NCI-H187 treated with DMSO at 0.1 percent for 48 hours (cell line): ENCODE measurements around the gene FRAS1.

ENCODE experiments used
- DNase-seq: peaks from one replicate; lab custom pipeline; 2025; lab: John Stamatoyannopoulos, UW

Gene FRAS1

GRCh38 chr4:78584863-78585547, 527.9 kb downstream of the FRAS1 start:
- DNase-seq: no peak

GRCh38 chr4:78585633-78586032, 528.5 kb downstream of the FRAS1 start:
- no peak for DNase-seq

GRCh38 chr4:78588894-78589545, 531.9 kb downstream of the FRAS1 start:
- no peak for DNase-seq

GRCh38 chr4:78591404-78591803, 534.3 kb downstream of the FRAS1 start:
- DNase-seq: no peak

- DNase-seq: no peak
Observed at GRCh38 chr4:78592088-78592783, 535.1 kb downstream of the FRAS1 start.
